Measurements from ENCODE around the gene RPUSD2. TPM values are rescaled to one million over a fixed set of nuclear protein-coding genes. Genes with fewer than 3 reads are reported as not detected.

Gene RPUSD2
- total and polyA plus RNA-seq, 2 donors (not counting 3 experiments of a cell fraction or from before 2014, with no cell fraction given): 7.0 to 11.4 TPM

DNA sequence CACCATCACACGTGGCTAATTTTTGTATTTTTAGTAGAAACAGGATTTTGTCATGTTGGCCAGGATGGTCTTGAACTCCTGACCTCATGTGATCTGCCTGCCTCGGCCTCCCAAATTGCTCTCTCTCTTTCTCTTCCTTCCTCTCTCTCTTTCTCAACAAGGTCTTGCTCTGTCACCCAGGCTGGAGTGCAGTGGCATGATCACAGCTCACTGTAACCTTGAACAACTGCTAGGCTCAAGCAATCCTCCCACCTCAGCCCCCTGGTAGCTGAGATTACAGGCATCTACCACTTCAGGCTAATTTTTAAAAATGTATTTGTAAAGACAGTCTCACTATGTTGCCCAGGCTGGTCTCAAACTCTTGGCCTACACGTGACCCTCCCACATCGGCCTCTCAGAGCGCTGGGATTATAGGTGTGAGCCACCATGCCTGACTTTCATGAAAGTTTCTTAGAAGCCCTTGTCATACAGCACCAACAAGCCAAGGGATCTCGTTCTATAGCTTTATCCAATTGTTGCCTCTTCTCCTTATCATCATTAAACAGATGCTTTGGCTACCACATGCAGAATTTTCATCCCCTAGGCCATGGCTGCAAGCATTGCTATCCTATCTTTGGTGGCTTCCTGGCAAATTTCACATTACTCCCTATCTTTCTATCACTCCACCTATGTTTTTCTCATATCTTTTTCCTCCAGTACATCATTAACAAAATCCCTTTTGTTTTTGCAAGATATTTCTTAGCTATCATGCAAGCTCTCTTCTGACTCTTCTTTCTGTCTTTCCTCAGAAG lies 10.0 kb upstream of the RPUSD2 start:
- dilution Hi-C loops (cut with MboI; ENCODE audit: extremely low pct_ligation_motif_present, low sequenced_read_pairs) (no loop called here), intact Hi-C loops (cut with micrococcal nuclease) (no loop called here)
- no peaks in the 10 kb centered on the region for H3K27me3 ChIP-seq (ENCODE audit: control insufficient read depth in 2 of 2, insufficient read depth in 2 of 2, low read length in 2 of 2)
- TF ChIP-seq MYC (IDR thresholded peaks at IDR 0.05; ENCODE audit: low read depth, low read length) (no peak), POLR2A (IDR thresholded peaks at IDR 0.05; ENCODE audit: low read depth, low read length) (no peak), POLR2AphosphoS5 (IDR thresholded peaks at IDR 0.05; ENCODE audit: insufficient read depth, low read depth, low read length) (no peak), EZH2 (IDR thresholded peaks at IDR 0.05; ENCODE audit: borderline replicate concordance, low read depth, low read length, severe bottlenecking) (no peak), FOS (IDR thresholded peaks at IDR 0.05; ENCODE audit: borderline replicate concordance, insufficient read depth, low read length) (no peak), JUN (IDR thresholded peaks at IDR 0.05; ENCODE audit: borderline replicate concordance, insufficient read depth, insufficient read length, low read depth) (no peak), GATA2 (IDR thresholded peaks at IDR 0.05; ENCODE audit: insufficient read depth, insufficient read length, low read depth, low read length) (no peak)
- TF ChIP-seq, protein P1, sequence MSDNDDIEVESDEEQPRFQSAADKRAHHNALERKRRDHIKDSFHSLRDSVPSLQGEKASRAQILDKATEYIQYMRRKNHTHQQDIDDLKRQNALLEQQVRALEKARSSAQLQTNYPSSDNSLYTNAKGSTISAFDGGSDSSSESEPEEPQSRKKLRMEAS (IDR thresholded peaks at IDR 0.05; ENCODE audit: insufficient read depth, insufficient read length): no peak
- TF ChIP-seq, protein P2, sequence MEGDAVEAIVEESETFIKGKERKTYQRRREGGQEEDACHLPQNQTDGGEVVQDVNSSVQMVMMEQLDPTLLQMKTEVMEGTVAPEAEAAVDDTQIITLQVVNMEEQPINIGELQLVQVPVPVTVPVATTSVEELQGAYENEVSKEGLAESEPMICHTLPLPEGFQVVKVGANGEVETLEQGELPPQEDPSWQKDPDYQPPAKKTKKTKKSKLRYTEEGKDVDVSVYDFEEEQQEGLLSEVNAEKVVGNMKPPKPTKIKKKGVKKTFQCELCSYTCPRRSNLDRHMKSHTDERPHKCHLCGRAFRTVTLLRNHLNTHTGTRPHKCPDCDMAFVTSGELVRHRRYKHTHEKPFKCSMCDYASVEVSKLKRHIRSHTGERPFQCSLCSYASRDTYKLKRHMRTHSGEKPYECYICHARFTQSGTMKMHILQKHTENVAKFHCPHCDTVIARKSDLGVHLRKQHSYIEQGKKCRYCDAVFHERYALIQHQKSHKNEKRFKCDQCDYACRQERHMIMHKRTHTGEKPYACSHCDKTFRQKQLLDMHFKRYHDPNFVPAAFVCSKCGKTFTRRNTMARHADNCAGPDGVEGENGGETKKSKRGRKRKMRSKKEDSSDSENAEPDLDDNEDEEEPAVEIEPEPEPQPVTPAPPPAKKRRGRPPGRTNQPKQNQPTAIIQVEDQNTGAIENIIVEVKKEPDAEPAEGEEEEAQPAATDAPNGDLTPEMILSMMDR (IDR thresholded peaks at IDR 0.05; ENCODE audit: extremely low read depth in 1 of 2, insufficient read depth in 1 of 2, low read depth in 1 of 2, low read length in 2 of 2): no peak
- peaks cover 2% of the 10 kb centered on the region for H3K4me1 ChIP-seq (ENCODE audit: control insufficient read depth, extremely low read depth, insufficient read depth, low read length)
- no peak overlapping the region for H3K27ac ChIP-seq (ENCODE audit: insufficient read depth, low read depth, low read length)
- no peak for DNase-seq (ENCODE audit: low read depth, low spot score)
- no peak overlapping the region for H3K4me3 ChIP-seq (replicated peaks in 1 of 3; ENCODE audit: insufficient read depth in 1 of 3, low read depth in 1 of 3, low read length in 3 of 3)
- FAIRE-seq: no peak
- peaks cover 2% of the 10 kb centered on the region for H3K79me2 ChIP-seq (ENCODE audit: control insufficient read depth, insufficient read depth, low read length)
- no peak overlapping the region for H2AFZ ChIP-seq (ENCODE audit: low read depth, low read length)
- ChIA-PET POLR2A (no interaction called here), CTCF (interaction anchor here (1.0 kb wide), 1 partner anchor 10 kb away, joined by 4 read pairs; the partner anchor contains the start of gene RPUSD2)
- H3K36me3 ChIP-seq (ENCODE audit: control insufficient read depth in 2 of 2, extremely low read depth in 1 of 2, insufficient read depth in 2 of 2, low read length in 2 of 2): no peaks in the 10 kb centered on the region
- H3K9me1 ChIP-seq (replicated peaks; ENCODE audit: control insufficient read depth, extremely low read depth, insufficient read depth, low read length): no peaks in the 10 kb centered on the region
- no TSS peak for BruUV-seq (replicated peaks)
- no peaks in the 10 kb centered on the region for H4K20me1 ChIP-seq (replicated peaks; ENCODE audit: control insufficient read depth, extremely low read depth, insufficient read depth, low read length)
- H3K4me2 ChIP-seq (ENCODE audit: insufficient read depth, low read length): no peak overlapping the region
- H3K9me3 ChIP-seq (replicated peaks; ENCODE audit: control insufficient read depth, insufficient read depth, low read length): no peaks in the 10 kb centered on the region
- H3K9ac ChIP-seq (replicated peaks; ENCODE audit: extremely low read depth, insufficient read depth, low read length): no peak overlapping the region
